Right lobe of liver (tissue), 6 donors: ENCODE results near the gene MTHFD2L. TPM values are rescaled to one million over a fixed set of nuclear protein-coding genes. Genes with fewer than 3 reads are reported as not detected.

Experiments
- ATAC-seq, 4 donors: fragments of 200-7000 bp; cut with Tn5 transposase; one replicate each; pipeline ENCODE4 v1.9.1; 2020; ENCODE audit warnings: mild to moderate bottlenecking in 4 of 4, moderate library complexity in 4 of 4
- DNase-seq, 3 donors: peaks; one replicate each; pipeline ENCODE4 v3.0.0-alpha.2; 2020
- H3K27ac ChIP-seq, 3 donors: fragments of 200-600 bp; one replicate each; pipeline ENCODE4 v1.8.0; 2022
- H3K27me3 ChIP-seq, 2 donors: fragments of 200-600 bp; one replicate each; pipeline ENCODE4 v1.8.0; 2022
- H3K36me3 ChIP-seq, 4 donors: fragments of 200-600 bp; sonication (generic) in 1 of 4; one replicate each; pipeline versions ENCODE4 v1.5.1 to v1.8.0; 2017 to 2022; ENCODE audit warnings: control low read depth in 1 of 4
- H3K4me1 ChIP-seq, 4 donors: fragments of 200-600 bp; sonication (generic) in 1 of 4; one replicate each; pipeline versions ENCODE4 v1.5.1 to v1.8.0; 2017 to 2022; ENCODE audit warnings: control low read depth in 1 of 4
- H3K4me3 ChIP-seq, 3 donors: fragments of 200-600 bp; one replicate each; pipeline ENCODE4 v1.8.0; 2022
- H3K9me3 ChIP-seq, 4 donors: fragments of 200-600 bp; sonication (generic) in 1 of 4; one replicate each; pipeline versions ENCODE4 v1.5.1 to v1.8.0; 2017 to 2022; ENCODE audit warnings: control low read depth in 1 of 4
- CTCF ChIP-seq, 4 donors: fragments of 200-600 bp in 3 of 4; fragments of 450-650 bp in 1 of 4; IDR thresholded peaks; one replicate each; pipeline versions ENCODE4 v1.5.1 to v1.8.0; 2016 to 2022; ENCODE audit warnings: antibody characterized with exemption in 4 of 4, mild to moderate bottlenecking in 2 of 4
- POLR2A ChIP-seq: fragments of 450-650 bp; IDR thresholded peaks from one replicate; pipeline ENCODE4 v1.6.1; 2017; ENCODE audit warnings: antibody characterized with exemption, mild to moderate bottlenecking
- WGBS: methylation state at CpG from one replicate; pipeline ENCODE4 v1.1.6; 2018; ENCODE audit warnings: low coverage, low lambda C conversion rate; ENCODE audit not compliant: insufficient coverage; ENCODE audit errors: missing lambda C conversion rate; 5-methylcytosine and 5-hydroxymethylcytosine counted together
- intact Hi-C, 2 donors: fragments of 100-400 bp; cut with DNase I; formaldehyde crosslinking; loops; one replicate each; pipeline versions ENCODE4 v1.11.2 to v1.14.1; 2022
- total RNA-seq, 6 experiments: library from RNA; depleted of rRNA in 2 of 6; stranded (reverse); fragments of >200 nt in 2 of 6; fragmentation: NEBNext Ultra II Directional in 3 of 6; extraction: Animal tissue kit (Norgen Biotek cat#: 25700) in 3 of 6; gene quantifications; one replicate each; pipeline versions ENCODE4 v1.1.0 to v1.2.4, GENCODE V29; 2016 to 2023
- donor health status: DM: no; HTN: yes; CAD: no.
- donor health status: DM: no; HTN: no; CAD: no.
- donor health status: DM: no; HTN: no; CAD: no.
- donor health status: DM: no; HTN: yes; CAD: no.
- donor health status: DM: no; HTN: yes; CAD: no.

Gene MTHFD2L
- total RNA-seq, 6 experiments from 2014 or later: 18.8 to 45.5 (median 26.5) TPM

- no peaks in the 10 kb centered on the region for H3K9me3 ChIP-seq
- intact Hi-C loops: loop anchor here in 1 of 2 donors (10.0 kb wide), 1 partner anchor 134 kb away; no protein-coding TSS in a partner anchor
- DNase-seq (no peak), ATAC-seq (no peak)
- H3K36me3 ChIP-seq: no peaks in the 10 kb centered on the region
- 89% methylated on average over 3 of the region's 3 CpGs for WGBS
- H3K4me1 ChIP-seq: no peaks in the 10 kb centered on the region
- H3K27ac ChIP-seq: no peak overlapping the region
- no peaks in the 10 kb centered on the region for H3K27me3 ChIP-seq
- TF ChIP-seq POLR2A: no peak
- TF ChIP-seq CTCF (IDR thresholded peaks at IDR 0.05): no peak
- H3K4me3 ChIP-seq: no peak overlapping the region
Observed at GRCh38 chr4:74181219-74181618, 23.3 kb downstream of the MTHFD2L start.

- ATAC-seq (no peak), DNase-seq (no peak)
- no peak for TF ChIP-seq POLR2A
- Histone ChIP-seq H3K27me3 (no peaks in the 10 kb centered on the region), H3K27ac (no peak overlapping the region), H3K4me3 (no peak overlapping the region), H3K4me1 (no peaks in the 10 kb centered on the region), H3K36me3 (no peaks in the 10 kb centered on the region), H3K9me3 (no peaks in the 10 kb centered on the region)
- intact Hi-C loops: loop anchor here in 1 of 2 donors (10.0 kb wide), 1 partner anchor 126 kb away; no protein-coding TSS in a partner anchor
- 60% methylated on average over 2 of the region's 2 CpGs for WGBS
Observed at GRCh38 chr4:74188912-74189311, 31.0 kb downstream of the MTHFD2L start.

GRCh38 chr4:74189331-74190043, 31.6 kb downstream of the MTHFD2L start:
- 40% methylated on average over 2 of the region's 2 CpGs for WGBS
- Histone ChIP-seq H3K36me3 (no peaks in the 10 kb centered on the region), H3K9me3 (no peaks in the 10 kb centered on the region), H3K27ac (no peak overlapping the region), H3K4me1 (no peaks in the 10 kb centered on the region), H3K4me3 (no peak overlapping the region), H3K27me3 (no peaks in the 10 kb centered on the region)
- intact Hi-C loops: loop anchor here in 1 of 2 donors (10.0 kb wide), 1 partner anchor 125 kb away; no protein-coding TSS in a partner anchor
- ATAC-seq (peak; percentile 33 to 84 (median 62)), DNase-seq (no peak)
- TF ChIP-seq CTCF (IDR thresholded peaks at IDR 0.05) (peak; percentile 43 to 76 (median 74)), POLR2A (no peak)

GRCh38 chr4:74190332-74190731, 32.4 kb downstream of the MTHFD2L start:
- no peaks in the 10 kb centered on the region for H3K9me3 ChIP-seq
- no peak for ATAC-seq
- WGBS: 96% methylated on average over 4 of the region's 4 CpGs
- no peak overlapping the region for H3K27ac ChIP-seq
- TF ChIP-seq POLR2A (no peak), CTCF (IDR thresholded peaks at IDR 0.05) (no peak)
- H3K4me1 ChIP-seq: no peaks in the 10 kb centered on the region
- H3K36me3 ChIP-seq: no peaks in the 10 kb centered on the region
- H3K4me3 ChIP-seq: no peak overlapping the region
- no peak for DNase-seq
- no peaks in the 10 kb centered on the region for H3K27me3 ChIP-seq
- intact Hi-C loops: no loop called here

GRCh38 chr4:74190919-74191397, 33.0 kb downstream of the MTHFD2L start:
- peak in 2 of 4 donors; percentile 27 to 42 for ATAC-seq
- WGBS: 54% methylated on average over 4 of the region's 4 CpGs
- H3K9me3 ChIP-seq: no peaks in the 10 kb centered on the region
- H3K27ac ChIP-seq: no peak overlapping the region
- H3K27me3 ChIP-seq: no peaks in the 10 kb centered on the region
- intact Hi-C loops: no loop called here
- no peak for DNase-seq
- H3K4me3 ChIP-seq: no peak overlapping the region
- no peaks in the 10 kb centered on the region for H3K36me3 ChIP-seq
- TF ChIP-seq POLR2A (no peak), CTCF (IDR thresholded peaks at IDR 0.05) (no peak)
- no peaks in the 10 kb centered on the region for H3K4me1 ChIP-seq
